GM13976 (cell line): ENCODE results near the gene RPS19BP1.
A peak's percentile ranks its signal among the peaks of the same experiment; 100 is the strongest.

Source experiments
- DNase-seq: peaks from one replicate; pipeline ENCODE4 v3.0.0; 2012; ENCODE audit warnings: low spot score
- in situ Hi-C: fragments of 300-500 bp; cut with MboI; formaldehyde crosslinking; loops from one replicate; pipeline ENCODE4 v1.12.0; 2022; ENCODE audit warnings: low sequenced_read_pairs, mixed read lengths, inconsistent platforms; ENCODE audit not compliant: unreplicated experiment
- TF ChIP-seq, protein P1 (sequence below): IDR thresholded peaks from 2 replicates; pipeline ENCODE4 v1.5.1; 2012; ENCODE audit warnings: borderline replicate concordance, mild to moderate bottlenecking; ENCODE audit not compliant: insufficient read depth; ENCODE audit errors: extremely low read depth, missing control alignments, control extremely low read depth

RPS19BP1 gene

DNA sequence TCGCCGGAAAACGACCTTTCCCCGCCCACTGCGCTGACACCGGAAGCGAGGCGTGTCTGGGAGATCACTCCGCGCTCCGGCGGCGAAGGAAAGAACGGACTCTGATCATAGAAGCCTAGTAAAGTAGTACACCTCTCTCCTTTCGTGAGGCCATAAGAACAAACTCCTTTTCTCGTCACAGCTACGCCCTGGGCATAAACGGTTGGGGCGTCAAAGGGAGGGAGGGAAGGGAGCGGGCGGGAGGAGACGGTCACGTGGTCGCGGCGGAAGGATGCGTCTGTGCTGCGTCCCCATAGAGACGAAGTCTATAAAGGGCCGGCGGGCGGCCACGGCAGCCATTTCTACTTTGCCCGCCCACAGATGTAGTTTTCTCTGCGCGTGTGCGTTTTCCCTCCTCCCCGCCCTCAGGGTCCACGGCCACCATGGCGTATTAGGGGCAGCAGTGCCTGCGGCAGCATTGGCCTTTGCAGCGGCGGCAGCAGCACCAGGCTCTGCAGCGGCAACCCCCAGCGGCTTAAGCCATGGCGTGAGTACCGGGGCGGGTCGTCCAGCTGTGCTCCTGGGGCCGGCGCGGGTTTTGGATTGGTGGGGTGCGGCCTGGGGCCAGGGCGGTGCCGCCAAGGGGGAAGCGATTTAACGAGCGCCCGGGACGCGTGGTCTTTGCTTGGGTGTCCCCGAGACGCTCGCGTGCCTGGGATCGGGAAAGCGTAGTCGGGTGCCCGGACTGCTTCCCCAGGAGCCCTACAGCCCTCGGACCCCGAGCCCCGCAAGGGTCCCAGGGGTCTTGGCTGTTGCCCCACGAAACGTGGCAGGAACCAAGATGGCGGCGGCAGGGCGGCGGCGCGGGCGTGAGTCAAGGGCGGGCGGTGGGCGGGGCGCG is 12.1 kb downstream of the RPS19BP1 start, which contains the start of gene ATF4:
TSS of gene ATF4 (plus strand) at position 337 of the 880 bp plus-strand sequence. CDS start 884 bp downstream, outside the sequence.
- TF ChIP-seq, protein P1, sequence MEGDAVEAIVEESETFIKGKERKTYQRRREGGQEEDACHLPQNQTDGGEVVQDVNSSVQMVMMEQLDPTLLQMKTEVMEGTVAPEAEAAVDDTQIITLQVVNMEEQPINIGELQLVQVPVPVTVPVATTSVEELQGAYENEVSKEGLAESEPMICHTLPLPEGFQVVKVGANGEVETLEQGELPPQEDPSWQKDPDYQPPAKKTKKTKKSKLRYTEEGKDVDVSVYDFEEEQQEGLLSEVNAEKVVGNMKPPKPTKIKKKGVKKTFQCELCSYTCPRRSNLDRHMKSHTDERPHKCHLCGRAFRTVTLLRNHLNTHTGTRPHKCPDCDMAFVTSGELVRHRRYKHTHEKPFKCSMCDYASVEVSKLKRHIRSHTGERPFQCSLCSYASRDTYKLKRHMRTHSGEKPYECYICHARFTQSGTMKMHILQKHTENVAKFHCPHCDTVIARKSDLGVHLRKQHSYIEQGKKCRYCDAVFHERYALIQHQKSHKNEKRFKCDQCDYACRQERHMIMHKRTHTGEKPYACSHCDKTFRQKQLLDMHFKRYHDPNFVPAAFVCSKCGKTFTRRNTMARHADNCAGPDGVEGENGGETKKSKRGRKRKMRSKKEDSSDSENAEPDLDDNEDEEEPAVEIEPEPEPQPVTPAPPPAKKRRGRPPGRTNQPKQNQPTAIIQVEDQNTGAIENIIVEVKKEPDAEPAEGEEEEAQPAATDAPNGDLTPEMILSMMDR, result no peak
- in situ Hi-C loops, result loop anchor here (25.0 kb wide), 1 partner anchor 358 kb away; the partner anchor contains the start of gene CBX7
- peak; percentile 84 for DNase-seq

DNA sequence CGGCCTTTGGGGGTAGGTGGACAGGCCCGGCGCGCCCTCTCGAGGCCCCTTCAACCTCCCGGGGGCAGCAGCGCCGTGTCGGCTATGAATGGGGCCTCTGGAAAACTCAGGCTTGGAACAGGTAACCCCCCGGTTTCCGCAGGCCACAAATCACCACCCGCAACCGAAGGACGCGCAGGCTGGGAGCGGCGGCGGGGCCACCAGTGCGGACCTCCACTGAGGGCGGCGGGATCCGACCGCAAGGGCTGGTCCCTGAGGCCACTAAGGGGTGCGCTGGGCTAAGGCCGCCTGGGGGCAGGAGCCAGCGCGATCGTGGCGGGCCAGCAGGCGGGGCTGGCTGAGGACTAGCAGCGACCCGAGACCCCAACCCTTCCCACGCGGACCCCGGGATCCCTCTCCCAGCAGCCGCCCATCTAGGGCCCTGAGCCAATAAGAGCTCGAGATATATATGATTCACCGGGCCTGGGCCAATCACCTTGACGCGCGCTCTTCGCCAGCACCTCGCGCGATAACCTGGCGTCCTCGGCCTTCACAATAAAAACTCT is 12.8 kb downstream of the RPS19BP1 start:
- TF ChIP-seq, protein P1, result peak; percentile 45
- in situ Hi-C loops, result loop anchor here (25.0 kb wide), 1 partner anchor 357 kb away; the partner anchor contains the start of gene CBX7
- DNase-seq, result peak; percentile 98

DNA sequence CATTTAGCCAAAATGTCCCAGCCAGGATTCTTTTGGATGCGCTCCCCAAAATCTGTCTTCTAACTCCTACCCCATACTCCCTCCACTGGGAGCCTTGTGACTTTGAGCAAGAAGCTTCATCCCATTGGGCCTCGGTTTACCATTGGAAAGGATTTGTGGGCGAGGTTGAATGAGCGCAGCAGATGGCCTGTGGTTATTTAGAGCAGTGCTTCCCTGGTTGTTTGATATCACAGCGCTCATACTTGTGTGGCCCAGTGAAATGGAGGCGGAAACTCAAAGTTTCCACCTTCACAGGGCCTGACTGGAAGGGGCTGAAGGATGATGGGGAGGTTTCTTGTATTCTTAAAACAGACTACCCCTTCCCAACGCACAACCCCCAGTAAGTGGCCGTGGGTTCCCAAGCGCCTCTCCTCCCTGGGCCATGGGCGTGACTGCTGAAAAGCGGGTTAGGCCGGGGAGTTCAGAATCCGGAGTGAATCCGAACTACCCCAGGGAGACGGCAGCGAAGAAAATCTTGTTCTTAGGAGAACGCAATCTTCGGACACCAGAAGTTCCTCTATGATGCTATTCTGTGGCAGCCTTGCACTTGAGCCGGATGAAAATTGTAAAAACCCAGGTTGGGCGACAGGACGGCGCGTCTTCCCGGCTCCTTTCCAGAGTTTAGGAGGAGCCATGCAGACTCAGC is 13.4 kb downstream of the RPS19BP1 start:
- in situ Hi-C loops, result loop anchor here (25.0 kb wide), 1 partner anchor 357 kb away; the partner anchor contains the start of gene CBX7
- TF ChIP-seq, protein P1, result no peak
- no peak for DNase-seq

DNA sequence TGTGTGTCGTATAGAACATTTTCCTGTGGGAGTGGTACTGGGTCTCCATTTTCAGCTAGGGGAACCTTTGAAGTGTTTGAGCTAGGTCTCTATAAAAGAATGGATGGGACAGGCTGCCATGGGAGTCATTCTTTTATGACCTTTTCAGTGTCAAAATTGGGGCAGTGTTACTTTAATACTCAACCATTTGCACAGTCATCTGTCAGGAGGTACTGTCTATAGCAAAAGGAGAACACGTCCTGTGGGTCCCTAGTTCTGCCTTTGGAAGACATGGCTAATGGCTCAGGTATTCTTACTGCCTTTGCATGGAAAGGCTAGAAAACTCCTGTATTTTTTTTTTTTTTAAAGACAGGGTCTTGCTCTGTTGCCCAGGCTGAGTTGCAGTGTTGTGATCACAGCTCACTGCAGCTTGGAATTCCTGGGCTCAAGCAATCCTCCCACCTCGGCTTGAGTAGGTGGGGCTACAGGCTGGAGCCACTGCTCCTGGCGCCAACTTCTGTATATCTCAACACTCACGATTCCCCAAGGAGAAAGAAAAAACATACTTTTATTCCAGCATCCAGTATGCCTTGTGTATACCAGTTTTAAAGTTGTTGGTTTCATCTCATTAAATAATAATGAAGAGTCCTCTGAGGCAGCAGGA is 14.3 kb downstream of the RPS19BP1 start:
- TF ChIP-seq, protein P1, result no peak
- DNase-seq, result no peak
- in situ Hi-C loops, result loop anchor here (25.0 kb wide), 1 partner anchor 356 kb away; the partner anchor contains the start of gene CBX7

DNA sequence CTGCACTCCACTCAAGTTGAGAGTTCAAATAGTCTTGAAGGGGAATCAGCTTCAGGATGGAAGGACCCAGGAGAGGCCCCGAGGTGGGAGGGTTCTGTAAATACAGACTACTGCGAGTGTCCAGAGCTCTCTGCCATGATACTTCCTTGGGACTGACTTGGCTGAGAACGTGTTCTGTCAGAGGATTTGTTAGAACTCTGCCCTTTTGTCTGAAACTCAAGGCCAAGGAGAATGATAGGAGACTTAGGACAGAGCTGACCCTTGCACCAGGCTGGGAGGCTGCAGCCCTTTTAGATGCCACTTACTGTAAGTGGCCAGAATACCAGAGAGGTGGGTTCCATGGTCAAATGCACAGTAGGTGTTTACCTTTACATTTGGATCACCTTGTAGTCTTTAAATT is 15.1 kb downstream of the RPS19BP1 start:
- TF ChIP-seq, protein P1, result no peak
- in situ Hi-C loops, result loop anchor here (25.0 kb wide), 1 partner anchor 355 kb away; the partner anchor contains the start of gene CBX7
- no peak for DNase-seq
